Measurements from ENCODE around the gene RPTOR.

The RPTOR gene

GRCh38 chr17:80878876-80879722, 334.5 kb downstream of the RPTOR start:
- peaks cover 0 to 2% of the 10 kb centered on the region in 2 donors for H3K9me3 ChIP-seq (replicated peaks in 1 of 2; ENCODE audit: control insufficient read depth in 2 of 2, insufficient read depth in 1 of 2, low read depth in 1 of 2, low read length in 2 of 2)
- H3K79me1 ChIP-seq (ENCODE audit: low read depth, low read length), result peaks cover 7% of the 10 kb centered on the region
- no peak for DNase-seq (ENCODE audit: low spot score)
- no peak overlapping the region for H3K4me2 ChIP-seq (ENCODE audit: insufficient read depth, low read length, poor library complexity, severe bottlenecking)
- peak overlapping the region; percentile 72 for H3K9ac ChIP-seq (ENCODE audit: low read depth, low read length, poor library complexity)
- peak overlapping the region; percentile 99 for H3K14ac ChIP-seq (ENCODE audit: low read length)
- peak overlapping the region; percentile 94 for H3K18ac ChIP-seq (ENCODE audit: low read length)
- peak overlapping the region; percentile 75 for H3K23ac ChIP-seq (ENCODE audit: low read depth, low read length, poor library complexity)
- peak overlapping the region; percentile 83 for H2BK15ac ChIP-seq (ENCODE audit: low read length)
- no peak overlapping the region for H3K27ac ChIP-seq (replicated peaks; ENCODE audit: low read length)
- H3K36me3 ChIP-seq (replicated peaks in 1 of 2; ENCODE audit: control insufficient read depth in 2 of 2, insufficient read depth in 2 of 2, low read length in 2 of 2), result peaks cover 9 to 31% of the 10 kb centered on the region in 2 donors
- peak overlapping the region; percentile 37 for H3K4ac ChIP-seq (ENCODE audit: low read length)
- no peak overlapping the region for H2BK120ac ChIP-seq (ENCODE audit: low read depth, low read length)
- H3K4me1 ChIP-seq (ENCODE audit: control insufficient read depth in 2 of 2, insufficient read depth in 1 of 2, low read depth in 1 of 2, low read length in 2 of 2), result peaks cover 13 to 23% of the 10 kb centered on the region in 2 donors
- no peaks in the 10 kb centered on the region for H3K27me3 ChIP-seq (ENCODE audit: control insufficient read depth in 3 of 3, insufficient read depth in 3 of 3, low read depth in 1 of 3, low read length in 3 of 3)
- peak overlapping the region in 1 of 2 donors; percentile 20 for H3K4me3 ChIP-seq (ENCODE audit: low read length in 2 of 2)
- no peak overlapping the region for H4K8ac ChIP-seq (ENCODE audit: low read depth, low read length)
- no peak overlapping the region for H2BK5ac ChIP-seq (ENCODE audit: low read length)
- H4K91ac ChIP-seq (ENCODE audit: low read depth, low read length, poor library complexity), result no peak overlapping the region
- H2AK5ac ChIP-seq (ENCODE audit: low read depth, low read length), result peak overlapping the region; percentile 74
- no CpG with 5 or more reads among the region's 31 CpGs for WGBS, 2 donors (ENCODE audit: extremely low coverage in 2 of 2, insufficient read length in 2 of 2, insufficient replicate concordance in 1 of 2)
- peak overlapping the region; percentile 4 for H2BK12ac ChIP-seq (ENCODE audit: low read length)
- H2AFZ ChIP-seq (ENCODE audit: low read length), result no peak overlapping the region

GRCh38 chr17:80879723-80880647, 335.3 kb downstream of the RPTOR start:
- H3K18ac ChIP-seq (ENCODE audit: low read length), result peak overlapping the region; percentile 87
- no CpG with 5 or more reads among the region's 35 CpGs for WGBS, 2 donors (ENCODE audit: extremely low coverage in 2 of 2, insufficient read length in 2 of 2, insufficient replicate concordance in 1 of 2)
- peaks cover 10% of the 10 kb centered on the region for H3K79me1 ChIP-seq (ENCODE audit: low read depth, low read length)
- H2BK15ac ChIP-seq (ENCODE audit: low read length), result peak overlapping the region; percentile 83
- H3K23ac ChIP-seq (ENCODE audit: low read depth, low read length, poor library complexity), result peak overlapping the region; percentile 75
- H2BK5ac ChIP-seq (ENCODE audit: low read length), result peak overlapping the region; percentile 54
- H2BK120ac ChIP-seq (ENCODE audit: low read depth, low read length), result no peak overlapping the region
- peak overlapping the region; percentile 72 for H3K9ac ChIP-seq (ENCODE audit: low read depth, low read length, poor library complexity)
- no peak overlapping the region for H3K27ac ChIP-seq (replicated peaks; ENCODE audit: low read length)
- H3K4ac ChIP-seq (ENCODE audit: low read length), result no peak overlapping the region
- H4K91ac ChIP-seq (ENCODE audit: low read depth, low read length, poor library complexity), result no peak overlapping the region
- peaks cover 16 to 37% of the 10 kb centered on the region in 2 donors for H3K36me3 ChIP-seq (replicated peaks in 1 of 2; ENCODE audit: control insufficient read depth in 2 of 2, insufficient read depth in 2 of 2, low read length in 2 of 2)
- H3K4me3 ChIP-seq (ENCODE audit: low read length in 2 of 2), result peak overlapping the region in 1 of 2 donors; percentile 29
- no peak overlapping the region for H2AFZ ChIP-seq (ENCODE audit: low read length)
- H3K14ac ChIP-seq (ENCODE audit: low read length), result peak overlapping the region; percentile 99
- peak overlapping the region; percentile 63 for H2BK12ac ChIP-seq (ENCODE audit: low read length)
- no peak overlapping the region for H3K4me2 ChIP-seq (ENCODE audit: insufficient read depth, low read length, poor library complexity, severe bottlenecking)
- no peaks in the 10 kb centered on the region for H3K27me3 ChIP-seq (ENCODE audit: control insufficient read depth in 3 of 3, insufficient read depth in 3 of 3, low read depth in 1 of 3, low read length in 3 of 3)
- H2AK5ac ChIP-seq (ENCODE audit: low read depth, low read length), result peak overlapping the region; percentile 84
- H3K9me3 ChIP-seq (replicated peaks in 1 of 2; ENCODE audit: control insufficient read depth in 2 of 2, insufficient read depth in 1 of 2, low read depth in 1 of 2, low read length in 2 of 2), result peaks cover 0 to 2% of the 10 kb centered on the region in 2 donors
- DNase-seq (ENCODE audit: low spot score), result no peak
- H4K8ac ChIP-seq (ENCODE audit: low read depth, low read length), result no peak overlapping the region
- peaks cover 8 to 23% of the 10 kb centered on the region in 2 donors for H3K4me1 ChIP-seq (ENCODE audit: control insufficient read depth in 2 of 2, insufficient read depth in 1 of 2, low read depth in 1 of 2, low read length in 2 of 2)

GRCh38 chr17:80880648-80880985, 336.0 kb downstream of the RPTOR start:
- WGBS, 2 donors (ENCODE audit: extremely low coverage in 2 of 2, insufficient read length in 2 of 2, insufficient replicate concordance in 1 of 2), result no CpG with 5 or more reads among the region's 11 CpGs
- H4K91ac ChIP-seq (ENCODE audit: low read depth, low read length, poor library complexity), result no peak overlapping the region
- H3K4me1 ChIP-seq (ENCODE audit: control insufficient read depth in 2 of 2, insufficient read depth in 1 of 2, low read depth in 1 of 2, low read length in 2 of 2), result peaks cover 8 to 23% of the 10 kb centered on the region in 2 donors
- H3K27ac ChIP-seq (replicated peaks; ENCODE audit: low read length), result no peak overlapping the region
- H2BK15ac ChIP-seq (ENCODE audit: low read length), result no peak overlapping the region
- H2AFZ ChIP-seq (ENCODE audit: low read length), result no peak overlapping the region
- H3K14ac ChIP-seq (ENCODE audit: low read length), result peak overlapping the region; percentile 82
- no peak overlapping the region for H2BK12ac ChIP-seq (ENCODE audit: low read length)
- DNase-seq (ENCODE audit: low spot score), result no peak
- no peaks in the 10 kb centered on the region for H3K27me3 ChIP-seq (ENCODE audit: control insufficient read depth in 3 of 3, insufficient read depth in 3 of 3, low read depth in 1 of 3, low read length in 3 of 3)
- H3K36me3 ChIP-seq (replicated peaks in 1 of 2; ENCODE audit: control insufficient read depth in 2 of 2, insufficient read depth in 2 of 2, low read length in 2 of 2), result peaks cover 19 to 41% of the 10 kb centered on the region in 2 donors
- H2AK5ac ChIP-seq (ENCODE audit: low read depth, low read length), result peak overlapping the region; percentile 84
- H3K4me3 ChIP-seq (ENCODE audit: low read length in 2 of 2), result no peak overlapping the region
- H3K4me2 ChIP-seq (ENCODE audit: insufficient read depth, low read length, poor library complexity, severe bottlenecking), result no peak overlapping the region
- peaks cover 10% of the 10 kb centered on the region for H3K79me1 ChIP-seq (ENCODE audit: low read depth, low read length)
- H3K4ac ChIP-seq (ENCODE audit: low read length), result no peak overlapping the region
- no peak overlapping the region for H2BK120ac ChIP-seq (ENCODE audit: low read depth, low read length)
- H2BK5ac ChIP-seq (ENCODE audit: low read length), result peak overlapping the region; percentile 54
- H3K9me3 ChIP-seq (replicated peaks in 1 of 2; ENCODE audit: control insufficient read depth in 2 of 2, insufficient read depth in 1 of 2, low read depth in 1 of 2, low read length in 2 of 2), result peaks cover 0 to 2% of the 10 kb centered on the region in 2 donors
- no peak overlapping the region for H4K8ac ChIP-seq (ENCODE audit: low read depth, low read length)
- peak overlapping the region; percentile 87 for H3K18ac ChIP-seq (ENCODE audit: low read length)
- H3K9ac ChIP-seq (ENCODE audit: low read depth, low read length, poor library complexity), result peak overlapping the region; percentile 63
- H3K23ac ChIP-seq (ENCODE audit: low read depth, low read length, poor library complexity), result no peak overlapping the region

Measured in neuronal stem cell (in vitro differentiated cells).